K562 (cell line): ENCODE measurements around the gene NOSTRIN. TPM values are rescaled to one million over a fixed set of nuclear protein-coding genes. Genes with fewer than 3 reads are reported as not detected.

Source experiments
- CBX1 ChIP-seq: sonication (generic); IDR thresholded peaks from 2 replicates; pipeline ENCODE4 v1.6.1; 2016; ENCODE audit warnings: antibody characterized with exemption, low read depth, mild to moderate bottlenecking
- COPS2 ChIP-seq: fragments of 450-650 bp; conservative IDR thresholded peaks from 2 replicates; pipeline ENCODE4 v1.6.1; 2016; ENCODE audit warnings: mild to moderate bottlenecking, moderate library complexity
- EP300 ChIP-seq: IDR thresholded peaks from 2 replicates; pipeline ENCODE4 v1.6.1; 2012; ENCODE audit warnings: low read length, improper control_type of control experiment
- FOXA1 ChIP-seq: fragments of 450-650 bp; IDR thresholded peaks from 2 replicates; pipeline ENCODE4 v1.6.1; 2016; ENCODE audit warnings: mild to moderate bottlenecking, borderline replicate concordance
- HINFP ChIP-seq: fragments of 450-650 bp; conservative IDR thresholded peaks from 2 replicates; pipeline ENCODE4 v1.6.1; 2016; ENCODE audit warnings: missing genetic modification characterization, low read depth, mild to moderate bottlenecking, control low read depth, missing compliant biosample characterization
- JUNB ChIP-seq: fragments of 450-650 bp; formaldehyde crosslinking; conservative IDR thresholded peaks from 2 replicates; pipeline ENCODE4 v1.4.0; 2020; ENCODE audit warnings: mild to moderate bottlenecking
- KLF1 ChIP-seq: fragments of 450-650 bp; IDR thresholded peaks from 2 replicates; pipeline ENCODE4 v1.6.1; 2016; ENCODE audit warnings: missing genetic modification characterization, missing compliant biosample characterization
- MEF2A ChIP-seq: IDR thresholded peaks from 2 replicates; pipeline ENCODE4 v1.6.1; 2011; ENCODE audit warnings: low read depth, mild to moderate bottlenecking, low read length, moderate library complexity; ENCODE audit not compliant: control insufficient read depth
- NCOA6 ChIP-seq: fragments of 450-650 bp; IDR thresholded peaks from 2 replicates; pipeline ENCODE4 v1.6.1; 2017; ENCODE audit warnings: mild to moderate bottlenecking
- NR2F6 ChIP-seq: fragments of 450-650 bp; formaldehyde crosslinking; IDR thresholded peaks from 2 replicates; pipeline ENCODE4 v1.4.0; 2020; ENCODE audit warnings: mild to moderate bottlenecking
- PCBP2 ChIP-seq: fragments of 200-400 bp; formaldehyde crosslinking; IDR thresholded peaks from 2 replicates; pipeline ENCODE4 v1.6.1; 2018; ENCODE audit warnings: low read length, low read depth, mild to moderate bottlenecking, moderate library complexity; ENCODE audit not compliant: poor library complexity, severe bottlenecking
- PHF8 ChIP-seq: fragments of 200-600 bp; sonication (generic); IDR thresholded peaks from 2 replicates; pipeline ENCODE4 v1.6.1; 2012; ENCODE audit warnings: mixed run types, mild to moderate bottlenecking, inconsistent platforms, low read length, moderate library complexity, borderline replicate concordance
- SIN3B ChIP-seq: fragments of 450-650 bp; IDR thresholded peaks from 2 replicates; pipeline ENCODE4 v1.6.1; 2017; ENCODE audit warnings: low read depth, mild to moderate bottlenecking, moderate library complexity
- WHSC1 ChIP-seq: IDR thresholded peaks from one replicate; pipeline ENCODE4 v1.6.1; 2012; ENCODE audit warnings: low read length, control low read depth, inconsistent platforms
- ZC3H8 ChIP-seq: fragments of 450-650 bp; IDR thresholded peaks from 2 replicates; pipeline ENCODE4 v1.6.1; 2017
- ZNF121 ChIP-seq: sonication (generic); formaldehyde crosslinking; conservative IDR thresholded peaks from 2 replicates; pipeline ENCODE4 v1.8.0; 2022; ENCODE audit warnings: missing genetic modification reagents
- ZNF165 ChIP-seq: fragments of 250-450 bp; sonication (Bioruptor Pico); IDR thresholded peaks from 2 replicates; pipeline ENCODE4 v1.4.0; 2020; ENCODE audit warnings: borderline replicate concordance
- ZNF511 ChIP-seq: sonication (generic); formaldehyde crosslinking; IDR thresholded peaks from 2 replicates; pipeline ENCODE4 v1.8.0; 2022; ENCODE audit warnings: mild to moderate bottlenecking, missing genetic modification reagents
- ZNF644 ChIP-seq: fragments of 200-800 bp; sonication (Bioruptor generic); IDR thresholded peaks from 2 replicates; pipeline ENCODE4 v1.6.1; 2016; ENCODE audit warnings: low read depth, missing genetic modification characterization, missing compliant biosample characterization
- ZSCAN32 ChIP-seq: fragments of 450-650 bp; formaldehyde crosslinking; IDR thresholded peaks from 2 replicates; pipeline ENCODE4 v1.4.0; 2020; ENCODE audit warnings: mild to moderate bottlenecking, moderate library complexity
- polyA plus RNA-seq, 8 experiments: library from polyadenylated mRNA; depleted of rRNA in 4 of 8; stranded (reverse) in 5 of 8; unstranded in 3 of 8; fragments of >200 nt; fragmentation: Nextera tagmentation in 2 of 8; fragmentation: Illumina TruSeq in 1 of 8; extraction: Ambion mirVana in 2 of 8; extraction: Trizol in 1 of 8; gene quantifications; 2 replicates each; pipeline versions ENCODE4 v1.2.1 to v1.2.3, GENCODE V29; 2011 to 2014; ENCODE audit warnings: inconsistent platforms in 1 of 8, missing spikeins in 1 of 8
- total RNA-seq, 7 experiments: library from RNA; depleted of rRNA in 6 of 7; stranded (reverse); fragments of >200 nt in 6 of 7; fragmentation: Illumina TruSeq in 2 of 7; extraction: Trizol in 2 of 7; gene quantifications; 2 replicates each; pipeline versions ENCODE4 v1.2.1 to v1.2.3, GENCODE V29; 2011 to 2021; ENCODE audit warnings: low replicate concordance in 1 of 7
- TF ChIP-seq, protein P1 (sequence below), 2 experiments: fragments of 450-650 bp; IDR thresholded peaks; 2 replicates each; pipeline ENCODE4 v1.6.1; 2018; ENCODE audit warnings: mild to moderate bottlenecking in 2 of 2, low read depth in 1 of 2; ENCODE audit not compliant: partially characterized antibody in 2 of 2
- TF ChIP-seq, protein P2 (sequence below): sonication (generic); formaldehyde crosslinking; IDR thresholded peaks from 2 replicates; pipeline ENCODE4 v1.8.1; 2023; ENCODE audit warnings: mild to moderate bottlenecking, missing genetic modification reagents

The NOSTRIN gene
- total and polyA plus RNA-seq, 9 of the 15 experiments (the other 6 are each of a cell fraction or from before 2014, with no cell fraction given), result 26.7 to 82.9 (median 56.3) TPM

DNA sequence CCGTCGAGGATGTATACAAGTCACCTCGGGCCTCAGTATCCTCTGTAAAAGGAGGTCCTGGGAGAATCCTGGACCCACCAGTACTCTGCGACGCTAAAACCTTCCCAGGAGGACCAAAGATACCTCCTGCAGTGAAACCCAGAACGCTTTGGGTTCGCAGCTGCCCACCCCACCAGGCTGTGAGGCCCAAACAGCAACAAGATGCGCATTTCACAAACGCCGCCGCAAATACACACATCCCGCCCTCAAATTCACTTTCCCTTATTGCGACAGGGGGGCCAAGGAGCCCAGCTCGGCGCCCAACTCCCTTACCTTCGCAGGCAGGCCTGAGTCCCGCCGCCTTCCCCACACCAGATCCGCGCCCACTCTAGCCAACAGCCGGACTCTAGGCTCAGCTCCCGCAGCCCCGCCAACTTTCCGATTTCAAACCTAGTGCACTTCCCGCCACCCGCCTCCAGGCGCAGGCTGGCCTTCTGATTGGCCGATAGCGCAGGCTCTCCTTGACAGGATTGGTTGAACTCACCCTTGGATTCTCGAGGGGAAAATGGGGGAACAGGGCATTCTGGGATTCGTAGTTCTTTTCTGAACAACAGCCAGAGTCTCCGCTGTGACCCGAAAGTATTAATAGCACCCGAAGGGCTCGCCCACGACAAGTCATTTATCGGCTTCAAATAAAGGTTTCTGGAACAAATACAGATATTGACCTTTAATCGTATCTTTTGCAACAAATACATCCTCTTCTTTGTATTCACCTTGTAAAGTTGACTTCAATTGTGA, 87.8 kb downstream of the NOSTRIN start, which contains the start of gene SPC25 (continued):
- TF ChIP-seq, protein P1, sequence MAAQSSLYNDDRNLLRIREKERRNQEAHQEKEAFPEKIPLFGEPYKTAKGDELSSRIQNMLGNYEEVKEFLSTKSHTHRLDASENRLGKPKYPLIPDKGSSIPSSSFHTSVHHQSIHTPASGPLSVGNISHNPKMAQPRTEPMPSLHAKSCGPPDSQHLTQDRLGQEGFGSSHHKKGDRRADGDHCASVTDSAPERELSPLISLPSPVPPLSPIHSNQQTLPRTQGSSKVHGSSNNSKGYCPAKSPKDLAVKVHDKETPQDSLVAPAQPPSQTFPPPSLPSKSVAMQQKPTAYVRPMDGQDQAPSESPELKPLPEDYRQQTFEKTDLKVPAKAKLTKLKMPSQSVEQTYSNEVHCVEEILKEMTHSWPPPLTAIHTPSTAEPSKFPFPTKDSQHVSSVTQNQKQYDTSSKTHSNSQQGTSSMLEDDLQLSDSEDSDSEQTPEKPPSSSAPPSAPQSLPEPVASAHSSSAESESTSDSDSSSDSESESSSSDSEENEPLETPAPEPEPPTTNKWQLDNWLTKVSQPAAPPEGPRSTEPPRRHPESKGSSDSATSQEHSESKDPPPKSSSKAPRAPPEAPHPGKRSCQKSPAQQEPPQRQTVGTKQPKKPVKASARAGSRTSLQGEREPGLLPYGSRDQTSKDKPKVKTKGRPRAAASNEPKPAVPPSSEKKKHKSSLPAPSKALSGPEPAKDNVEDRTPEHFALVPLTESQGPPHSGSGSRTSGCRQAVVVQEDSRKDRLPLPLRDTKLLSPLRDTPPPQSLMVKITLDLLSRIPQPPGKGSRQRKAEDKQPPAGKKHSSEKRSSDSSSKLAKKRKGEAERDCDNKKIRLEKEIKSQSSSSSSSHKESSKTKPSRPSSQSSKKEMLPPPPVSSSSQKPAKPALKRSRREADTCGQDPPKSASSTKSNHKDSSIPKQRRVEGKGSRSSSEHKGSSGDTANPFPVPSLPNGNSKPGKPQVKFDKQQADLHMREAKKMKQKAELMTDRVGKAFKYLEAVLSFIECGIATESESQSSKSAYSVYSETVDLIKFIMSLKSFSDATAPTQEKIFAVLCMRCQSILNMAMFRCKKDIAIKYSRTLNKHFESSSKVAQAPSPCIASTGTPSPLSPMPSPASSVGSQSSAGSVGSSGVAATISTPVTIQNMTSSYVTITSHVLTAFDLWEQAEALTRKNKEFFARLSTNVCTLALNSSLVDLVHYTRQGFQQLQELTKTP (IDR thresholded peaks at IDR 0.05; ENCODE audit: low read depth in 1 of 2, partially characterized antibody in 2 of 2), result peak; percentile 71 to 92
- TF ChIP-seq NCOA6 (peak; percentile 24; the same call in 1 of the 2 replicates), WHSC1 (no peak), KLF1 (tag) (no peak), ZSCAN32 (CRISPR knock-in tag) (no peak), PHF8 (peak; percentile 91), SIN3B (peak; percentile 87), ZNF121 (no peak), MEF2A (peak; percentile 56; the same call in 1 of the 2 replicates), JUNB (CRISPR knock-in tag) (no peak), ZC3H8 (no peak), ZNF511 (CRISPR knock-in tag) (peak; percentile 55; the same call in 1 of the 2 replicates), ZNF165 (CRISPR knock-in tag) (no peak), NR2F6 (CRISPR knock-in tag) (no peak), FOXA1 (no peak), CBX1 (peak; percentile 84; the same call in 1 of the 2 replicates), ZNF644 (tag) (no peak; the same call in 1 of the 2 replicates), HINFP (no peak), COPS2 (no peak), PCBP2 (no peak), EP300 (no peak)
- TF ChIP-seq, protein P2, sequence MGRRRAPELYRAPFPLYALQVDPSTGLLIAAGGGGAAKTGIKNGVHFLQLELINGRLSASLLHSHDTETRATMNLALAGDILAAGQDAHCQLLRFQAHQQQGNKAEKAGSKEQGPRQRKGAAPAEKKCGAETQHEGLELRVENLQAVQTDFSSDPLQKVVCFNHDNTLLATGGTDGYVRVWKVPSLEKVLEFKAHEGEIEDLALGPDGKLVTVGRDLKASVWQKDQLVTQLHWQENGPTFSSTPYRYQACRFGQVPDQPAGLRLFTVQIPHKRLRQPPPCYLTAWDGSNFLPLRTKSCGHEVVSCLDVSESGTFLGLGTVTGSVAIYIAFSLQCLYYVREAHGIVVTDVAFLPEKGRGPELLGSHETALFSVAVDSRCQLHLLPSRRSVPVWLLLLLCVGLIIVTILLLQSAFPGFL (CRISPR knock-in tag), result no peak; the same call in 1 of the 2 replicates
